SK-N-SH (cell line): Measurements from ENCODE around the gene TNN.

Source experiments
- CHD2 ChIP-seq: fragments of 150-350 bp; IDR thresholded peaks from 2 replicates; pipeline ENCODE4 v1.6.1; 2018; ENCODE audit warnings: low read length; ENCODE audit not compliant: partially characterized antibody
- EP300 ChIP-seq, 2 experiments: IDR thresholded peaks; 2 replicates each; pipeline versions ENCODE4 v1.4.0 to v1.6.1; 2012; ENCODE audit warnings: borderline replicate concordance in 1 of 2, low read depth in 1 of 2, low read length in 1 of 2
- GATA2 ChIP-seq: sonication (generic); formaldehyde crosslinking; IDR thresholded peaks from 2 replicates; pipeline ENCODE4 v1.5.0; 2020; ENCODE audit warnings: mild to moderate bottlenecking, missing genetic modification reagents
- POLR2AphosphoS5 ChIP-seq: IDR thresholded peaks from 2 replicates; pipeline ENCODE4 v1.6.1; 2012; ENCODE audit warnings: low read depth, low read length
- RAD21 ChIP-seq: IDR thresholded peaks from 2 replicates; pipeline ENCODE4 v1.6.1; 2012; ENCODE audit warnings: mild to moderate bottlenecking, low read length
- RCOR1 ChIP-seq: fragments of 150-350 bp; IDR thresholded peaks from 2 replicates; pipeline ENCODE4 v1.6.1; 2017; ENCODE audit warnings: antibody characterized with exemption, low read length
- TAF1 ChIP-seq: IDR thresholded peaks from 2 replicates; pipeline ENCODE4 v1.6.1; 2012; ENCODE audit warnings: low read depth, mild to moderate bottlenecking, low read length, moderate library complexity, borderline replicate concordance
- TEAD4 ChIP-seq: IDR thresholded peaks from 2 replicates; pipeline ENCODE4 v1.4.0; 2012; ENCODE audit warnings: mild to moderate bottlenecking, borderline replicate concordance; ENCODE audit not compliant: insufficient read depth
- TF ChIP-seq, protein P1 (sequence below): fragments of 200-600 bp; sonication (generic); IDR thresholded peaks from 2 replicates; pipeline ENCODE4 v1.6.1; 2017; ENCODE audit warnings: antibody characterized with exemption, mild to moderate bottlenecking, moderate library complexity
- TF ChIP-seq, protein P2 (sequence below): IDR thresholded peaks from 2 replicates; pipeline ENCODE4 v1.4.0; 2012; ENCODE audit warnings: low read depth, borderline replicate concordance

- TF ChIP-seq CHD2 (no peak), RCOR1 (no peak), POLR2AphosphoS5 (no peak), TAF1 (no peak), TEAD4 (no peak), EP300 (IDR thresholded peaks at IDR 0.05; ENCODE audit: borderline replicate concordance in 1 of 2, low read depth in 1 of 2, low read length in 1 of 2) (no peak), RAD21 (no peak), GATA2 (CRISPR knock-in tag) (no peak)
- TF ChIP-seq, protein P1, sequence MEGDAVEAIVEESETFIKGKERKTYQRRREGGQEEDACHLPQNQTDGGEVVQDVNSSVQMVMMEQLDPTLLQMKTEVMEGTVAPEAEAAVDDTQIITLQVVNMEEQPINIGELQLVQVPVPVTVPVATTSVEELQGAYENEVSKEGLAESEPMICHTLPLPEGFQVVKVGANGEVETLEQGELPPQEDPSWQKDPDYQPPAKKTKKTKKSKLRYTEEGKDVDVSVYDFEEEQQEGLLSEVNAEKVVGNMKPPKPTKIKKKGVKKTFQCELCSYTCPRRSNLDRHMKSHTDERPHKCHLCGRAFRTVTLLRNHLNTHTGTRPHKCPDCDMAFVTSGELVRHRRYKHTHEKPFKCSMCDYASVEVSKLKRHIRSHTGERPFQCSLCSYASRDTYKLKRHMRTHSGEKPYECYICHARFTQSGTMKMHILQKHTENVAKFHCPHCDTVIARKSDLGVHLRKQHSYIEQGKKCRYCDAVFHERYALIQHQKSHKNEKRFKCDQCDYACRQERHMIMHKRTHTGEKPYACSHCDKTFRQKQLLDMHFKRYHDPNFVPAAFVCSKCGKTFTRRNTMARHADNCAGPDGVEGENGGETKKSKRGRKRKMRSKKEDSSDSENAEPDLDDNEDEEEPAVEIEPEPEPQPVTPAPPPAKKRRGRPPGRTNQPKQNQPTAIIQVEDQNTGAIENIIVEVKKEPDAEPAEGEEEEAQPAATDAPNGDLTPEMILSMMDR: no peak
- TF ChIP-seq, protein P2, sequence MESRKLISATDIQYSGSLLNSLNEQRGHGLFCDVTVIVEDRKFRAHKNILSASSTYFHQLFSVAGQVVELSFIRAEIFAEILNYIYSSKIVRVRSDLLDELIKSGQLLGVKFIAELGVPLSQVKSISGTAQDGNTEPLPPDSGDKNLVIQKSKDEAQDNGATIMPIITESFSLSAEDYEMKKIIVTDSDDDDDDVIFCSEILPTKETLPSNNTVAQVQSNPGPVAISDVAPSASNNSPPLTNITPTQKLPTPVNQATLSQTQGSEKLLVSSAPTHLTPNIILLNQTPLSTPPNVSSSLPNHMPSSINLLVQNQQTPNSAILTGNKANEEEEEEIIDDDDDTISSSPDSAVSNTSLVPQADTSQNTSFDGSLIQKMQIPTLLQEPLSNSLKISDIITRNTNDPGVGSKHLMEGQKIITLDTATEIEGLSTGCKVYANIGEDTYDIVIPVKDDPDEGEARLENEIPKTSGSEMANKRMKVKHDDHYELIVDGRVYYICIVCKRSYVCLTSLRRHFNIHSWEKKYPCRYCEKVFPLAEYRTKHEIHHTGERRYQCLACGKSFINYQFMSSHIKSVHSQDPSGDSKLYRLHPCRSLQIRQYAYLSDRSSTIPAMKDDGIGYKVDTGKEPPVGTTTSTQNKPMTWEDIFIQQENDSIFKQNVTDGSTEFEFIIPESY: no peak
Observed at GRCh38 chr1:175145899-175146528, 78.4 kb downstream of the TNN start.
